Effector CD4-positive, alpha-beta T cell (primary cell): Measurements from ENCODE around the gene ACTA1.
"Not testable (repeated sequence)": the region's sequence is repeated elsewhere in the genome, so short reads cannot be mapped to it uniquely, and the experiment has no call there.

Source experiments
- DNase-seq: peaks from one replicate; pipeline ENCODE4 v3.0.0-alpha.2; 2020

ACTA1 gene

DNA sequence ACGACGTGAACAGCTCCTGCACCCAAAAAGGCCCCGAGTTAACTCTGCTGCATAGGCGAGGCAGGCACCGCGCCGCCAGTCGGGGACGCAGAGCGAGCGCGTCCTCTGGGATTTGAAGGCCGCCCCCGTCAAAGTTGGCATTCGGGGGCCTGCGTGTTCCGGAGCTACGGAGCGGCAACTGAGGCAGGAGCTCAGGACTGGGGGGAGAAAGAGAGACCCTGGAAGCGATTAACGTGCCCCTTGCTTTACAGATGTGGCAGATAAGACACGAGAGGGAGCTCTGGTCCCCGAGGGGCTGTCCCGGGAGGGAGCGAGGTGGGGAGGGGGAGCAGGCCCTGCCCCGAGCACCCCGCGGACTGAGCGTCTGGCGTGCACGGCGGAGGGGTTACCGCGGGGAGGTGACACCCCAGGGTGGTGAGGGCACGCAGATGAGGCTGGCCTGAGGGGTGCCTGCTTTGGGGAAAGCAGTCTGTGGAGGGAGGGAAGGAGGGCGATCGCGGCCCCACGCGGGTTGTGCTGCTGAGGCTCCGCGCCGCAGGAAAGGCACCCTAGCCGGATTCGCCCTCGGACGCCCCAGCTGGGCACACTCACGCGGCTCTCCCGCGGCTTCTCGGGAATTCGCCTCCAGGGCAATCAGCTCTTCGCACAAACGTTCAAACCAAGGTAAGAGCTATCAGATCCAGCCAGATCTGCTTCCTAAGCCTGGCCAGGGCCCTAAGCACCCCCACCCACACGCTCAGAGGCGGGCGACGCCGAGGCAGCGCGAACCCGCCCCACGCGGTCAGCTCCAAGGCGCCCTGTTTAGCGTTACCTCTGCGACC lies 26.5 kb downstream of the ACTA1 start:
- no peak for DNase-seq

DNA sequence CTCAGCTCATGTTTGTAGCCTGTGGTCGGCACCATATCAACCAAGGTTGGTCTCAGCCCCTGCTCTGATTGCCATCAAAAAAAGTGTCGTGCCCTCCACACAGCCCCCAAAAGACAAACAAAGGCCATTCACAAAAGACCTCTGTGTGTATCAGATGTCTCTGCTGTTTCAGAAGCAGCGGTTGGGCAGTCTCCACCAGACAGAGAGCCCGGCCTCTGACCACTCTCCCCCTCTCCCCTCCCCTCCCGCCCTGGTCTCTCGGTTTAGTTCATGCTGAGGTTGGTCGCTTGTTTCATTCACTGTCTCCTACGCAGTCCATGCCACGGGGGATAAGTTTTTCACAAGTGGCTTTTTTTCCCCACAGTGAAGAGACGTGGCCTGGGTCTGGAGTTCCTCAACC lies 27.1 kb downstream of the ACTA1 start:
- no peak for DNase-seq

DNA sequence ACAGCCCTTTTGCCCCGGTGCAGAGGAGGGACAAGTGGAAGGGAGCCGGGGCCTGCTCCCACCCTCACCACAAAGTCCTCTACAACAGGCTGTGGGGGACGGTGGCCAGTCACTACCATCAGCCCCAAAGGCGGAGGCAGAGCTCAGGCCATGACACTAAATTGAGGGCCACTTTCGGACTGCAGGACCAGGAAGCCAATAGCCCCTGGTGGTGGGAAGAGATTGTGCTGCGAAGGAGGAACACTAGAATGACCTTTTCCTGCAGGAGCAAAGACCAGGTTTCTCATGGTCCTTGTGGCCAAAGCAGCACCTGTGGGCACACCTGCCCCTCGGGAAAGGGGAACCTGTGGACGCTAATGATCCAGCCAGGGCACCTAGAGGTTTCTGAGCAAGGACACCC lies 30.3 kb downstream of the ACTA1 start:
- DNase-seq, result no peak

DNA sequence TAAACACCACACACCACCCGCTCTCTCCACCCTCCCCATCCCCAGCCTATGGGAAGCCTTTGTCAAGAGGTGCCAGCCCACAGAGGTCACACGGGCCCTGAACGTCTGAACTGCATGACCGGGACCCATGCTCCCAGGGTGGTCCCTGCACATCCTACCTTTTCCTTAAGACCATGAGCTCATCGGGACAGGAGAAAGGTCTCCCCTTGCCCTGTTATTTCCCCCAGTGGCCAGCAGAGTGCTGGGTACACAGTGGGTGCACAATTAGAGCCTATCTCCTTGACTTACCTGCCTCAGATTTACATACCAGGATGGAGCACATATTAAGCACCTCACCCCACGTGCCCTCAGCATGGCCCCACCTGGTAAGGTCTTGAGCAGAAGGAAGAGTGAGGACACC lies 30.9 kb downstream of the ACTA1 start:
- no peak for DNase-seq

DNA sequence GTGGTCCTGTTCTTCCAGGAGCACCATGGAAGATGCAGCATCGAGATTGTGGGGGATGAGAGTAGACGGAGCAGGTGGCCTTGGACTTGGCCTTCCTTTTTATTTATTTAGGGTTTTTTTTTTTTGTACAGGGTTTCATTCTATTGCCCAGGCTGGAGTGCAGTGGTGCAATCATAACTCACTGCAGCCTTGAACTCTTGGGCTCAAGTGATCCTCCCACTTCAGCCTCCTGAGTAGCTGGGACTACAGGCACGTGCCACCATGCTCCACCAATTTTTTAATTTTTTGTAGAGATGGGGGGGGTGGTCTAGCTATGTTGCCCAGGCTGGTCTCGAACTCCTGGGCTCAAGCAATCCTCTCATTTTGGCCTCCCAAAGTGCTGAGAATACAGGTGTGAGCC lies 31.6 kb downstream of the ACTA1 start:
- not testable (repeated sequence) for DNase-seq

DNA sequence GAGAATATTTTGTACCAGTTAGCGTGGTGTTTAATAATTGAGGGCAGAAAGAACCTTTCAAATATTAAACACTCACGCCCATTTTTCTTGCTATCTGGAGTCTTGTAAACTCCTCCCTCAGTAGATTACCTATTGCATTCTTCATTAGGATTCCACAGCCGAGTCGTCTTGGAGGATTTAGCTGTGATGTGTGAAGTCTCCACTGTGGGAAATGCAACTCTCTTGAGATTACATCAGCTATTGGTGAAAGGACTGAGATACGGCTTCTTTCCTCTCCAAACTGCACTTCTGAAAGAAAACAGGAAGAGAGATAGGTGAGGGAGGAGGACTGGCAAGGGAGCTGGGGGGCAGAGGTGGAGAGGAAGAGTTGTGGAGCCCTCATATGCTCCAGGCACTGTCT lies 36.1 kb downstream of the ACTA1 start:
- no peak for DNase-seq

DNA sequence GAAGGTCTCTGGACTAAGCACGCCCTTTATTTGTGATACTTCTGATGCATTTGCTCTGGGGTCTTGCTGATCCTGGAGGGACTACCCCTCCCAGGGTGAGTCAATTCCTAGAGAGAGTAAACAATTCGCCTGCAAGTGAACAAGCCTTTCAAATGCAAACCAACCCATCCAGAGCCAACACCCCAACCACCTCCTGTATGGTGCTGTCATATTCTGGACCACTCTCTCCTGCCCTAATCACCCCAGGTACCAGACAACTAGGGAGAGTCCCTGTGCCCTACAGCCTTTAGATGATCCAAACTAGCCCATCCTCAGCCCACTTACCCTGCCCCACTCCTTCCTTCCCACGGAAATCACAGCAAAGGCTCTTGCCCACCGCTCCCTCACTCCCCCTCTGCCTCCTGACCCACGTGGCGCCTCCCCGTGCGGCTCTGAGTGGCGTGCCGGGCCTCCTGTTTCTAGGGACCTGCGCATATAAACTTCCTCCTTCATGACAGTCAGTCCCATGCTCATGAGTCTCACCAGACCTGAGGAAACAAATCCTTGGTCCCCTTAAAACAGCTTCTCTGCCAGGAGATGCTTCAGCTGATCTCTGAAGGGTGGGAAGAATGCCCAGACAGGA lies 37.2 kb downstream of the ACTA1 start:
- DNase-seq, result no peak

DNA sequence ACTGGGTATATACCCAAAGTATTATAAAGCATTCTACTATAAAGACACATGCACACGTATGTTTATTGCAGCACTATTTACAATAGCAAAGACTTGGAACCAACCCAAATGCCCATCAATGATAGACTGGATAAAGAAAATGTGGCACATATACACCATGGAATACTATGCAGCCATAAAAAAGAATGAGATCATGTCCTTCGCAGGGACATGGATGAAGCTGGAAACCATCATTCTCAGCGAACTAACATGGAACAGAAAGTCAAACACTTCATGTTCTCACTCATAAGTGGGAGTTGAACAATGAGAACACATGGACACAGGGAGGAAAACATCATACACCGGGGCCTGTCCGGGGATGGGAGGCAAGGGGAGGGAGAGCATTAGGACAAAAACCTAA lies 39.4 kb downstream of the ACTA1 start:
- DNase-seq, result not testable (repeated sequence)

DNA sequence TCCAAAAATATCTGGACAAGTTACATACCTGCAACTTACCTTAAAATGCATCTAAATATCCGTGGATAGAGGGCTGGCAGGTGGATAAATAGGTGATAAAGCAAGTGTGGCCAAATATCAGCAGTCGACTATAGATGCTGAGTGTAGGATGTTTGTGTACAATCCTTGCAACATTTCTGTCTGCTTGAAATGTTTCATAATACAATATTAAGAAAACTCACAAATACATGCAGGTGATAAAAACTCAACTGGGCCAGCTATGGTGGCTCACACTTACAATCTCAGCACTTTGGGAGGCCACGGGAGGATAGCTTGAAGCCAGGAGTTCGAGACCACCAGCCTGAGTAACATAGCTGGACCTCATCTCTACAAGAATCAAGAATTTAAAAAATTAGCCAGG lies 41.0 kb downstream of the ACTA1 start:
- DNase-seq, result no peak

DNA sequence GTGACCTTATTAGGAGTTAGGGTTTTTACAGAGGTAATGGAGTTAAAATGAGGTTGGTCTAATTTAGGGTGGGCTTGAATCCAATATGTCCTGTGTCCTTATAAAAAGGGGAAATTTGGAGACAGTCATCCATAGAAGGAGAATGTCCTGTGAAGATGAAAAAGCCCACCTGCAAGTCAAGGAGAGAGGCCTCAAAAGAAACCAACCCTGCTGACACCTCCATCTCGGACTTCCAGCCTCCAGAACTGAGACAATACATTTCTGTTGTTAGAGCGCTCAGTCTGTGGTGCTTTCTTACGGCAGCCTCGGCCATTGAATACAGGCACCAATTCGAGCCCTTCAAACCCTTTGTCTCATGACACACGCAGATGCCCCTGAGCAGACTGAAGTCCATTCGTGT lies 43.8 kb downstream of the ACTA1 start:
- no peak for DNase-seq

DNA sequence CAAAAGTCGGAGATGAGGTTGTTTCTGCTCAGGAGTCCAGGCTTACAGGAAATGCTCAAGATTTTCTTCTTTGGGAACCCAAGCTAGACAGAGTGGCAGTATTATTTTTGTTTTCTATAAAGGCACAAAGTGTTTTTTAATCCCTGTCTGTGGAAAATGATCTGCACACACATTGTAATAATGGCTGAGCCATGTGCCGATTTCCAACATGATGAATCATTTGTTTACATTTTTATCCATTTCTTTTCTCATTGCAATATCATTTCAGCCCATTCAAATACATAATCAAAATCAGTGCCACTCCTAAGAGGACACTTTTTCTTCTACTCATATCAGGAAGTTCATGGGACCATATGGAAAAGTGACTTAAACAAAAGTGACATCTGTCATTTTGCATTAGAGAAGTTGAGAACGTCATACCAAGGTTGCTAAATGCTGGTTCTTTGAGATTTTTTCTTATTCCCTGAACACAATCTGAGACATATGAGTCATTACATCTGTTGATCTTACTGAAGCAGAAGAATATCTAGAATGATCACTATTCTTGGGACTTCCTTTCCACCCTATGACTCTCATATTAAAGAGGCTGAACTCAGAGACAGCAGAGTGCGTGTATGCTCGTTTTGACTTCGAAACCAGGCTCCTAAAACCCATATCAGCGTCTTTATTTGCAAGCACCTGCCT lies 44.9 kb downstream of the ACTA1 start:
- DNase-seq, result no peak

DNA sequence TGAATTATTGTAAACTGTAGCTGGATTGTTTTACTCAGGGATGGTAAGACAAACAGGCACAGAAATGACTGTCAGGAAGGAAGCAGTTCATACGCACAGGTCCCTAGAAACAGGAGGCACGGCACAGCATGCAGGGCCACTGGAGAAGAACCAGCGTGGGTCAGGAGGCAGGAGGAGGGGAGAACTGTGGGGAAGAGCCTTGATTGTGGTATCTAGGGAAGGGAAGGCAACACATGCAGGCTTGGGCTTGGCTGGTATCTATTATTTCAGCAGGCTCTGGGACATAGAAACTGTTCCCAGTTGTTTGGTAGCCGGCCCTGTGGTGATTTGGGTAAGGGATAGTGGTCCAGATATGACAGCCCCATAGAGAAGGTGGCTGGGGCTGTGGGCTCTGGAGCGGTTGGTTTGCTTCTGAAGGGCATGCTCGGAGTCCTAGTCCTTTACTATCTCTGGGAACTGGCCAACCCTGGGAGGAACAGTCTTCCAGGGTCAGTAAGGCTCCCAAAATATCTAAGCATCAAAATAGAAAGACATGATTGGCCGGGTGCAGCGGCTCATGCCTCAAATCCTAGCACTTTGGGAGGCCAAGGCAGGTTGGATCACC lies 47.9 kb downstream of the ACTA1 start:
- DNase-seq, result no peak

DNA sequence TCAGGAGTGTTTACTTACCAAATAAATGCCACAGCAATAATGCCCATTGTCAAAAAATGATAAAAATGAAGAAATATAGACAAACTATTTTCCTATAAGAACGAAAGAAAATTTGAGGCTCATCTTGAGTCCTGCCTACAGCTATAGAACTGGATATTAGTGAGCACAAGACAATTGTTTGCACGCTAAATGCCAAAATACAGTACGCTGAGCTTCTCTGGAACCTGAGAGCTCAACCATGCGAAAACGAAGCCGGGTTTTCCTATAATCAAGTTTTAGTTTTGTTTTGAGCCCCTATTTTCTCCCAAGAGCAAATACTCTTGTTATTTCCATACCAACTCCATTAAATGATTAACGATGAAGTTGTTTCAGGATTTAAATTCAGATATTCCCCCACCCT lies 49.1 kb downstream of the ACTA1 start:
- no peak for DNase-seq

DNA sequence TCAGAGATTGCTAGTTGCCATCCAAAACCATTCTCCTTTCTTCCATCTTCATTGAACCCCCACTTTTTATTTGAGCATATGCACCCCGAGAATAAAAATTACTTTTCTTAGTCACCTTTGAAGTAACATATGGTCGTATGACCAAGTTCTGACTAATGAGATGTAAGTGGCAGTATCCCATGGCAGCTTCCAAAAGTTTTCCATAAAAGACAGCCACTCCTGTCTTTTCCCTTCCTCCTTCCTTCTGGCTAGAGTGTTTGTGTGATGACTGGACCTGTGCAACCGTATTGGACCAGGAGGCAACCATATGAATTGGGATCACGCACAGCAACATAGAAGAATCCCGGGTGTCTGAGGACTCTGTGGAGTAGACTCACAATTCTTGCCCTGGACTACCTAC lies 49.9 kb downstream of the ACTA1 start:
- no peak for DNase-seq

DNA sequence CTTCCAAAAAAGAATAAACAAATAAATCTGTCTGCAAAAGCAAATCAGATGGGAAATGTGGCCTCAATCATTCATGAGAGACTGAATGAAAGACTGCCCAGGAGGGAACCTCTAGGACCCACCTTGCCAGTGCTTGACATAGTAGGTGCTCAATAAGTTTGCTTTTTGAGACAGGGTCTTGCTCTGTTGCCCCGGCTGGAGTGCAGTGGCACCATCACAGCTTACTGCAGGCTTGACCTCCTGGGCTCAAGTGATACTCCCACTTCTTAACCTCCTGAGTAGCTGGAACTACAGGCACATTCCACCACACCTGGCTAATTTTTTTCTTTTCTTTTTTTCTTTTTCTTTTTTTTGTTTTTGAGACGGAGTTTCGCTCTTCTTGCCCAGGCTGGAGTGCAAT lies 50.7 kb downstream of the ACTA1 start:
- no peak for DNase-seq
